HG03342 (cell line): Measurements from ENCODE around the gene ALDH1L1.
"Not testable (repeated sequence)": the region's sequence is repeated elsewhere in the genome, so short reads cannot be mapped to it uniquely, and the experiment has no call there.

ENCODE experiments used
- ATAC-seq: cut with Tn5 transposase; IDR thresholded peaks from one replicate; pipeline ENCODE4 v1.9.1; 2021; ENCODE audit warnings: mild to moderate bottlenecking, moderate library complexity; ENCODE audit not compliant: unreplicated experiment

The ALDH1L1 gene

DNA sequence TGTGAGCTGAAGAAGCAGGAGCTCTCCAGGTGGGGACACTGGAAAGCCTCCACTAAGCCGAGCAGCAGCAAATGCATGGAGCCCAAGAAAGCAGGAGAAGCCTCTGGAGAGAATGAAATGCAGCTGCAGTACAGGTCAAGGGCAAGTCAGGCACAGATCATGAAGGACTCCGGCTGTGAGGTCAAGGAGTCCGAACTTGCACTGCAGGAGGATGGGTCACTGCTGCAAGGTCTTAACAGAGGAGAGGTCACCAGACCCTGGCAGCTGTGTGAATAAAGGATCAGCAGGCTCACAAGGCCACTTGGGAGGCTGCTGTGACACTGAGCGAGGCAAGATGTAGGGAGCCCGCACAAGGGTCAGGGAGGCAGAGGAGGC, 71.7 kb downstream of the ALDH1L1 start:
- ATAC-seq: no peak

DNA sequence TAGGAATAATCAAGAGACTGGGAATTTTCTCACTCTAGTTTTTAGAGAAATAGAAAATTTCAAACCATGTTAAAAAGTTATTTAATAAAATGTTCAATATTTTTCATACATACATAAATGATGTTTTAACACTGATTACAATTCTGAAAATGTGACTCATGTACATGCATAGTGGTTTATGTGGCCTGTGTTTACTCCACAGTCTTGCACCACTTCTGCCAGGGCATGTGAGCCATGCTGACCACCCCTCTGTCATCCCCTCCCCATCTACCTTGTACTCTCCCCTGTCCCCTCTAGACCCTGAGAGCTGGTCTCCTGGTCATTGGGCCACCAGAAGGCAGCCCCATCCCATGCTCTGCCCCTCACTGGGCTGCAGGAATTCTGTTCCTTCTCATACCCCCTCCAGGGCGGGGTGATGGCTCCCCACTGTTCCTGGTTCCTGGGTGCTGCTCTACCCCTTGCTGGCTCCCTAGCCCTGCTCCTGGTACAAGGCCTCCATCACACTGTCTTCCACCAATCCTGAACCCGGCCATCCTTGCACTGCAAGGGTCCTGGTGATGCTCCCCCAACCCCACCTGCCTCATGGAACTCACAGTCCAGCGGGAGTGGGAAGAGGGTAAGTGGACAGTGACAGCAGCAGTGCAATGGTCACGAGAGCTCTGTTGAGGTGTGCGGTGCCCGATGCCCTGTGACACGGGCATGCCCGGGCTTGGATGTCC, 72.3 kb downstream of the ALDH1L1 start:
- ATAC-seq: no peak

DNA sequence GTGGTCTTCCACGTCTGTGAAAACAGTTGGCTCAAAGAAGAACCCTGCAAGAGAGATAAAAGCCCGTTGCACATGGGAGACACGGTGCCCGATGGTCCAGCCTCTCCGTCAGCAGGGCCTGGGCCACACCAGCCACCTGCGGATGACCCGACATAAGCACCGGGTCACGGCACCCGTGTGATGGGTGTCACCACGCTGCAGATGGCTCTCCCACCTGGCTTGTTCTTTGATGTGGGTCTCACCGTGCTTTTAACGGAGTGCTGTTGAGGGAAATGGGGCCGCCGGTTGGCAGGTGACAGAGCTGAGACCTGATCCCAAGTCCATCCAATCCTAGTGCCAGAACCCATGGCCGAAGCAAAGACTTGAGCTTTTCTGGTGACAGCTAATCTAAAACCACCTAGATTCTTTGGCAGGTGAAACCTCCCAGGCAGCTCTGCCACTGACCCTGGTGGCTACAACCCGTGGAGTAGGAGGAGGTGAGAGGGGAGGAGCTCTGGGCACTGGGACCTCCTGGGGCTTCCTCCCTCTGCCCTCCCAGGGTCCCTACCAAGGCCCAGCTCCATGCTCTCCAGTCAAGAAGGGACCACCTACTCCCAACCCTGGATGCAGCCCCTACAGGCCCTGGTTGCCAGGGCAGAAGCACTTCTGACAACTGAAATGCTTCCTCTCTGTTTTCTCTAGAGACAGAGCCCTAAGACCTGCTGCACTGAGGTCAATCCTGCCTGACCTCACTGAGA, 73.0 kb downstream of the ALDH1L1 start:
- ATAC-seq: no peak

DNA sequence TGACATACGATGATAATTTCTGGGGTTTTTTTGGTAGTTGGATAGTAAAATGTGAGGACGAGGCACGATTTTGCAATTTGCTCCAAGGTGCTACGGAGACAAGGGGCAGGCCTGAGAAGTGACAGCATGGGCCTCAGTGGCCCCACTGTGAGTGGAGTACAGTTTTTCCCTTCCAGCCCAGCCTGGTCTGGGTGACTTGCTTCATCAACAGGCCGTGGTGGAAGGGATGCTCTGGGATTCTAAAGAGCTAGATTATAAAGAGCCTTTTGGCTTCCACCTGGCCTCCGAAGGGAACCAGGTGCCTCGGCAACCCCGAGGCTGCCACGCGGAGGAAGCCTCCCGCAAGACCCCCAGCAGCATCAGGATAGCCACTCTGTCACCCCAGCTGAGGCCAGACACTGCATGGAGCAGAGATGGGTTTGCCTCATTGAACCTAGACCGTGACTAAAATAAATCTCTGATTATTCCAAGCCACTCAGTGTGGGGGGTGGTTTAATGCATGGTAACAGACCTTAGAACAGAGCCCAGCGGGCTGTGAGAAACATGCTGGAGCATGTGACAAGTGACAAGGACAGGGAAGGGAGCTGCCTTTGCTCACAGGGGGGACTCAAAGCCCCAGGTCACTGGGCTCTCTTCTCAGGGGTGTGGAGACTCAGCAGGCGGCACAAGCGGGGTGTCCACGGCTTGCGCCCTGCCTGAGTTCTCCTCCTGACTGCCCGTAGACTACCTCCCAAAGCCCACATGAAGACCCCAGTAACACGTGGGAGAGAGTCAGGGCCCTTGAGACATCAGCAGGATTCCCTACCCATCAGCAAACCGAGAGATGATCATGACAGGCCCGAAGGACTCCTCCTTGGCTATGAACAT, 73.8 kb downstream of the ALDH1L1 start:
- no peak for ATAC-seq

DNA sequence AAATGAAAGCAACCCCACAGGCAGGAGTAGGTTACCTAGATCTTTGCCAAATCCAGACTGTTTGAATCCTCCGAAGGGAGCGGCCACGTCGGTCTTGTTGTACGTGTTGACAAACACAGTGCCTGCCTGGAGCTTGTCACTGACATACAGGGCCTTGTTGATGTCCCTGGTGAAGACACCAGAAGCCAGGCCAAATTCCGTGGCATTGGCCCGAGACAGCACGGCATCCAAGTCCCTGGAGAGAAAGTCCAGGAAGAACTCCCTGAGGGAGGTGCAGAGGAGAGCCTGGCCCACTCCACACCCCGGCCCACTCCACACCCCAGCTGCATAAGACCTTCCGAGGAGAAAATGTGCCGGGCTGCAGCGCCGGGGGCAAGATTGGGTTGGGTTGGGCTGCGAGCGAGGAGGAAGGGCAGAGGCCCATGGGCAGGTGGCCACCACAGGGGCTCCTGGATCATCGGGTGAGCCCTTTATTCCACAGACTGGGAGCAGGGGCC, 74.6 kb downstream of the ALDH1L1 start:
- ATAC-seq: no peak

DNA sequence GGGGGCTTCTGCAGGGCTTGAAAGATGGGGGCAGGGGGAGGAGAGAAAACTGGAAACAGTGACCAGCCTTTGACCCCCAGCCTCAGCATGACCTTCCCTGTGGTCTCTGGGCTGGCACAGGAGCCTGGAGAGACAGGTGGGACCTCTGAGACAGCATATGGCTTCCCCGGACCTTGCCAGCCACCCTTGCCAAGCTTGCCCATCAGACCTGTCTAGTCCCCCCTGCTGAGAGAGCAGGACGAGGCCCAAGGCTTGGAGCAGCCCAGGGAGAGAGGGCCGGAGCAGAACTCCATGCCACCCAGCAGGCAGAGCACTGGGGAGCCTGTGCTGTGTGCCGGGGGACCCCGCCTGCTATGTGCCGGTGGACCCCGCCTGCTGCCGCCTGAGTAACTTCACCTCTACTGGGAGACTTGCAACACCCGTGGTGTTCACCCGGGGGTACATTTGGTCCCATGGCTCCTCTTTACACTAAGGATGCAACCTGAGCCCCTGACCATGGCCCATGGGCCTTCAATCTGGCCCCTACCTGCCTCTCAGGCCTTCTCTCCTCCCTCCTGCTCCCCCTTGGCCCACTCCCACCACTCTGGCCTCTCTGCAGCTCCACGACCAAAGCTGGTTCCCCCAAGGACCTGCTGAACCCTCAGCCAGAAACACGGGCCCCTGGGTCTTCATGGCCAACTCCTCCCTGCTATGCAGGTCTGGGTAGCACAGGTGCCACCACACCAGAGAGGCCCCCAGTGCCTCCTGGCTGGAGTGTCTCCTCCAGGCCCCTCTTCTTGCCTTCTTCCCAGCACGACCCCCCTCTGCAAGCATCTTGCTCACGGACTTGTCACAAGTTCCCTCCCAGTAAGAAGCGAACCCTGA, 75.4 kb downstream of the ALDH1L1 start:
- ATAC-seq: no peak

DNA sequence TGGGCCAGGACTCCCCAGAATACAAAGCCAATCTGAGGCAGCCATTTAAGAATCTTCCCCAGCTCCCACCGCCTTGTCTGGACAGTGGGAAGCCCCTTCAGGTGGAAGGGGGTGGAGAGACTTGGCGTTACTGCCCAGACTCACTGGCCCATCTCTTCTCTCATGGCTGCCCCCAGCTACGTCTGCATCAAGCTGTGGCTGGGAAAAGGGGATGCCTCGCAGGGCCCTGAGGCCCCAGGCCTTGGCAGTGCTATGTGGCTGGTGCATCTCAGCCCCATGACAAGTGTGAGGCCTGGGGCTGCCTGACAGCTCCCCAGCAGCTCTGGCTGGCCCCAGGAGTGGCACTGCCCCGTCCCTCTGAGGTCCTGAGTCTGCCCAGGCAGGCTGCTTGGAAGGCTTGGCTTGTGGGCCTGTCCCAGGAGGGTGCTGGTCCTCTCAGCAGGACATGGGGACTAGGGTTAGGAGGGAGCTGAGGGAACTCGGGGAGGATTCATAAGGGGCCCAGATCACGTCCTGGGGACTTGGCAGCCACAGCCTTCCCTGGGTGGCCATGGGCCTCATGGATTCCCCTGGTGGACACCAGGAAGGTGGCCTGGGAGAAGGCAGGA, 76.3 kb downstream of the ALDH1L1 start:
- no peak for ATAC-seq

DNA sequence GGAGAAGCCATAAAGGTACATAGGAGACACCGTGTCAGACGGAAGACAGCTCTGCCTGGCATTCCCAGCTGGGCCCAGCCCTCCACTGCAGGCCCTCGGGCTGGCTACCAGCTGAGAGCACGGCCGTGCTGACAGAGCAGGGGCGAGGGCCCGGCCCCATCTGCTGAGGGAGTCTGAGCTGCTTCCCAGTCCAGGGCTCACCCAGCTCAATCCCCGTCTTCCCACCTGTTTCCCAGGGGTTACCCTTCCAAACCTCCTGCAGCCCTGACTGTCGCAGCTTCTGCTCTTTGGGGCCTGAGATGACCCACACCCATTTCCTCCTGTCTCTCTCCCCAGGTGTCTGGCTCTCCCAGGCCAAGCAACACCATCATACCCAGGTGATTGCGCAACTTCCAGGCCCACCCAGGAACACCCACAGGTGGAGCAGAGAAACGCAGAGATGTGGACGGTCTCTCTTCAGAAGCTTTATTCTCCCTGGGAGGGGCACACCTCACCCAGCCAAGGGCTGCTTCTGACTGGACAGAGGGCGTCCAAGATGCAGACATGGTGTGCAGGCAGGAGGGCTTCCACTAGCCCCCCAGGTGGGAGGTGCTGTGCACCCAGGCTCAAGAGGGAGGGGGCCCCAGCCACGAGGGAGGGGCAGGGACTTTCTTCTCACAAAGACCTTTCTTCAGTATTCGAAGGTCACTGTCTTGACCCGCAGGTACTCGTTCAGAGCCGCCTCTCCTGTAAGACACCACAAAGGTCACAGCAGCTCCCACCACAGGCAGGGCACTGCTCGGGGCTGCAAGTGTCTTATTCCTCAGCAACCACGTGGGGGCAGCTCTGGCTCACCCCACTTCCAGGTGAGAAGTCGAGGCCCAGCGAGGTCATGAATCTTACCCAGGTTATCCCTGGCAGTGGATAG, 77.0 kb downstream of the ALDH1L1 start:
- ATAC-seq: no peak

DNA sequence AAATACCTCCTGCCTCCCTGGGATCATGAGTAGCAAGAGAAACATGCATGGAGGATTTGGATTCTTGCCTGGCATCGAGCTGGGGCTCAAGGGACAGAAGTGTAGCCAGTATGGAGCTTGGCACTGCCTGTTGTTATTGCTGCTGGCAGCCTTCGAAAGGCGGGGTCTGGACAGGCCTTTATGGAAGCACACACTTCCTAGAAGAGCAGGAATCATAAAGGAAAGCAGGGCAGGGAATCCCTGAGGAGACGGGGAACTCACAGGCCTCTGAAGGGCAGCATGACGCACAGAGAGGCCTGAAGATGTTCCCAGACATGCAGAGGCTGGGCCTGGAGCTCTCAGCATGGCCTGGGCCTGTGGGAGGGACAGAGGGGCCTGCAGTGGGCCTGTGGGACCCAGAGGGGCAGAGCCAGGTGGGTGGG, 77.8 kb downstream of the ALDH1L1 start:
- no peak for ATAC-seq

DNA sequence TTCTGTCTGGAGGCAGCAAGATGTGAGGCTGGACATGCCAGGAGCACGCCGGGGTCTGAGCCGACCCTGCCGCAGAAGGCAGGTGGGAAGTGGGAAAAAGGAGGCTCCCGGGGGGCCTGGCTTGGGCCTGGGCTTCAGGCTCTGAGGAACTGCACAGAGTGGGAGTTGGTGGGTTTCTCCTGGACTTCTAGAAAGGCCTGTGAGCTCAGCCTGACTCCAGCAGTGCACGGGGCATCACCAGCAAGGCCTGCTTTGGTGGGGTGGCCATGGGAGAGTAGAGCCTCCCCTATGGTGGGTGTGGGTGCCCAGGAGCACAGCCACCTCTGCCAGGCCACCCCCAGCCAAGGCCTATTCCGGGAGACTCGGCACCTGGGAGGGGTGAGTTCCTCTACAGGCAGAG, 78.4 kb downstream of the ALDH1L1 start:
- no peak for ATAC-seq

DNA sequence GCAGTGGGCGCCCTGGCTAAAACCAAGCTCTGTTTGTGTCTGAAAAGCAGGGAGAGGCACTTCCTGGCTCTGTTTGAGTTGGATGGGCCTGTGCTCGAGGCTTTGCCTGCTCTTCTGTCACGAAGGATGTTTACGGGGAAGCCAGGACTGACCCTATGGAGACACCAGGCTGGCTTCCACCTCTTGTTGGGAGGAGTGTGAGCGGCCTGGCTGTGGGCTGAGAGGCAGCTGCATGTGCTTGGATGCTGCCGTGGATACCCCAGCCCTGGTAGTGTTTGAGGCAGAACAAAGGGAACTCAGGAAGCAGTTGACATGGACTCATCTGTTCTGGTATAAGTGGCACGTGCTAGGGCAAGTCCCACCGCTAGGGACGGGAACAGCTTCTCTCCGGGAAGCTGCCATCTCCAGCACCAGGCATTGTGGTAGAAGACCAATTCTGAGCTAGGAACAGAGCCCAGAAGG, 78.8 kb downstream of the ALDH1L1 start:
- no peak for ATAC-seq

DNA sequence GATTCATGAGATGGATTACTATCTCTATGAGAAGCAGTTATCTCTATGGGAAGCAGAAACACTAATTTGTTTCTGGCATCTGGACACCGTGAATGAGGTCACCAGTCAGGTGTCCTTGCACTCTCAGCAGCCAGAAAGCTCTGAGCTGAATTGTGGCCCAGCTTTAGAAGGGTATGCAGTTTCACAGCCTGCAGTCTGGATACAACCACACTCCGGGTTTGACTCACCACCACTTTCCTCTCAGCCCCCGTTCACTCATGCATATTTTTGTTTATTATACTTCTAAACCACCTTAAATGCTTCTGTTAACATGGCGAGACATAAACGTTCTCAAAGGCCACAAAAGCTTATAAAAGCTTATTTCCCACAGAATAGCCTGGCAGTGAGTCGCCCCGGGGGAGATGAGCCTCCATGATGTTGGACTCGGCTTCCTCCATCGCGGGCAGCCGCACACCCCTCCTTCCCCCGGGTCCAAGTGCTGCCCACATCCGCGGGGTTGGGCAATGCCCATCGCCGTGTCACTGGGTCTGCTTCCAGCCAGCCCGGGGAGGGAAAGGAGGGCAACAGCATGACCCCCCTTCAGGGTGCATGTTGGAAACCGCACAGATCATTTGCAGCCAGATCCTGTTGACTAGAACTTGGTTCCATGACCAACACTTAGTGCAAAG, 79.6 kb downstream of the ALDH1L1 start:
- no peak for ATAC-seq

DNA sequence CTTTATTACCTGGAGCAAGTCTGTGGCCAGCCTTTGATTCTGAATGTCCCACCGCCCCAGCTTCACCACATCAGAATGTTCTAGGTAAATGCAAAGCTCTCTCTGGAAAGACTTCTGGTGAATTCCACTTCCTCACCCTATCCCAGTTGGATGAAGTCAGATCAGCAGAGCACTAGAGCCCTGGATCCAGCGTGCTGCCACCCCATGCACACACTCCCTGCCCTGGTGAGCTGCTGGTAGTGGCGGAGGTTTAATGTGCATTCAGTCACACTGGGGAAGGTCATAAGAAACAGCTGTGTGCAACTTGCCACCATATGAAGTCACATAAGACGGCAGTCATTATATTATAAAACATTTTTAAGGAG, 80.1 kb downstream of the ALDH1L1 start:
- no peak for ATAC-seq

DNA sequence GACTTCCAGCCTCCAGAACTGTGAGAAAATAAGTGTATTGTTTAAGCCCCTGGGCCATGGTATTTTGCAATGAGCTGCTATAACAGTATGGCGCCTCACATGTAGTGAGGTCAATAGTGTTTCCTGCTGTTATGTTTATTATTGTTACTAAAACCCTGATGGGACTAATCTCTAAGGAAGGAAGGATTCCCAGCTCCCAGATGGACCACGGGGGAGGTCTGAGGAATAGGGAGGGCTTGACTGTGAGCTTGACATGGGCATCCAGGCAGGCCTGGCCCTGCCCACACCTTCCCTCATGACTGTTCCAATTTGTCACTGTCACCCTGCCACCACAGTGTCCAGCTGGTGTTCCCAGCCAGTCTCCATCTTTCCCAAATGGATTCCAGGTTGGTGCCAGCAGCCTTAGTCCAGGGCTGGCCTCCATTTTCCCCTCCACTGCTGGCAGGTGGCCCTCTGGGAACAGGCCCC, 82.0 kb downstream of the ALDH1L1 start:
- ATAC-seq: no peak

DNA sequence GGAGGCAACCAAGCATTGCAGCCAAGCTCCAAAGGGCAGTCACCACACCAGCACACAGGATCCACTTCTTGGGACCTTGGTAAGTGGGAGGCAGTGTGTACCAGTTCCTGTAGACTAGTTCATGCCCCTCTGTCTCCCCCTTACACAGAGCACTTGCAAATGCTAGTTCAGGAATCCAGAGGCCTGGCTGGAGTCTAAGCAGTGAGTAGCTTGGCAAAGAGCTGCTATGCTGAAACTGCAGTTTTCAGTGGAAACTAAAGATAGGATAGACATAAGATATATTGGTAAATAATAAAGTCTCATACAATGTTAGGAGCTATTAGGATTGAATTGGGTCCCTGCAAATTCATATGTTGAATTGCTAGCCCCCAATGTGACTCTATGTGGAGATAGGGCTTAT, 82.6 kb downstream of the ALDH1L1 start:
- no peak for ATAC-seq

DNA sequence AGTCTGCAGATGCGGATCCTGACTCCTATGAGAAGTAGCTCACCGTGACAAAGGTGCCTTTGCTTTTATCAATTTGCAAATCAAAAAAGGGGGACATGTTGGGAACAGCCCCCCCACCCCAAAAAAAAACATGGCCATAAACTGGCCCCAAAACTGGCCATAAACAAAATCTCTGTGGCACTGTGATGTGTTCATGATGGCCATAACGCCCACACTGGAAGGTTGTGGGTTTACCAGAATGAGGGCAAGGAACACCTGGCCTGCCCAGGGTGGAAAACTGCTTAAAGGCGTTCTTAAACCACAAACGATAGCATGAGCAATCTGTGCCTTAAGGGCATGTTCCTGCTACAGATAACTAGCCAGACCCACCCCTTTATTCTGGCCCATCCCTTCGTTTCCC, 84.1 kb downstream of the ALDH1L1 start:
- ATAC-seq: not testable (repeated sequence)

DNA sequence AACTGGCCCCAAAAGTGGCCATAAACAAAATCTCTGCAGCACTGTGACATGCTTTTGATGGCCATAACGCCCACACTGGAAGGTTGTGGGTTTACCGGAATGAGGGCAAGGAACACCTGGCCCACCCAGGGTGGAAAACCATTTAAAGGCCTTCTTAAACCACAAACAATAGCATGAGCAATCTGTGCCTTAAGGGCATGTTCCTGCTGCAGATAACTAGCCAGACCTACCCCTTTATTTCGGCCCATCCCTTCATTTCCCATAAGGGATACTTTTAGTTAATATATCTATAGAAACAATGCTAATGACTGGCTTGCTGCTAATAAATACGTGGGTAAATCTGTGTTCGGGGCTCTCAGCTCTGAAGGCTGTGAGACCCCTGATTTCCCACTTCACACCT, 88.3 kb downstream of the ALDH1L1 start:
- not testable (repeated sequence) for ATAC-seq

DNA sequence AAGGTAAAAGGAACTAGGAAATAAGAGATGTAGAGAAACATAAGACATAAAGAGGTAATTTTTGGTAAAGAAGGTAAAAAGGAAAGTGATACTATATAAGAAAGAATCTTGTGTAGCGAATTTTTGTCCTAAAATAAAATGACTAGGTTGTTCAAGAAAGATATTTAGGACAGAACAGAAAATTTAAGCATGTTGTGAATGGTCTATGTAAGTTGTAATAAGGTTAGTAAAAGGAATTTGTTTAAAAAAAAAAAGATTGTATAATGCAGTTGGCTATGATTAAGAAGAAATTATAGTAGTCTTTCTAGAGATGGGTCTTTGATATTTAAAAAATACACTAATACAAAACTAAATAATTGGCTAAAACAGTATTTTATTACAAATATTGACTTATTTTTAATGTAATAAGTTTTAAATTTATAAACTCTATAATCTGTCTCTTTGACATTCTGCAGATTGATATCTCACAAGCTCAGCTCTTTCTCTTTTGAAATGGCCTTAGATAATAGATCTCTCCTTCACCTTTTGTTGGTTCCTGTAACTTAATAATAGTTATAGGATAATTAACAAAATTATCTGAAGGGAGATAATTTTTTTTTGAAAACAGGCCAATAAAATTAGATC, 92.7 kb downstream of the ALDH1L1 start:
- ATAC-seq: no peak
